Effector memory CD4-positive, alpha-beta T cell (primary cell): ENCODE data around the gene TEX53.

Source experiments
- DNase-seq, 3 donors: peaks; one replicate each; pipeline ENCODE4 v3.0.0-alpha.2; 2020
- H3K27ac ChIP-seq: 2 replicates; pipeline ENCODE4 v1.7.0; 2013; ENCODE audit warnings: mild to moderate bottlenecking, low read length, moderate library complexity; ENCODE audit not compliant: insufficient read depth, poor library complexity, severe bottlenecking
- H3K27me3 ChIP-seq: replicated peaks from 2 replicates; pipeline ENCODE4 v1.7.0; 2013; ENCODE audit warnings: mild to moderate bottlenecking, low read length; ENCODE audit not compliant: insufficient read depth, control insufficient read depth, poor library complexity, severe bottlenecking
- H3K36me3 ChIP-seq: 2 replicates; pipeline ENCODE4 v1.7.0; 2013; ENCODE audit warnings: mild to moderate bottlenecking, low read length, moderate library complexity; ENCODE audit not compliant: control insufficient read depth, insufficient read depth
- H3K4me1 ChIP-seq: 2 replicates; pipeline ENCODE4 v1.7.0; 2013; ENCODE audit warnings: low read length, mild to moderate bottlenecking; ENCODE audit not compliant: control insufficient read depth, insufficient read depth, poor library complexity, severe bottlenecking
- H3K4me3 ChIP-seq: 2 replicates; pipeline ENCODE4 v1.7.0; 2013; ENCODE audit warnings: low read length, low read depth, mild to moderate bottlenecking; ENCODE audit not compliant: insufficient read depth, poor library complexity, severe bottlenecking
- H3K9me3 ChIP-seq: 2 replicates; pipeline ENCODE4 v1.7.0; 2013; ENCODE audit warnings: mild to moderate bottlenecking, low read length, moderate library complexity; ENCODE audit not compliant: control insufficient read depth
- total RNA-seq, 3 donors: gene quantifications; one replicate each; lab custom pipeline; 2026; lab: John Stamatoyannopoulos, UW

Gene TEX53
- total RNA-seq = 0 reads per million in 3 donors

GRCh38 chr9:114657705-114658104, at the start of gene TEX53:
Gene TEX53, minus strand, starts transcription at chr9:114657805. Its CDS starts 31 bp downstream, at chr9:114657774.
- no peak for DNase-seq
- Histone ChIP-seq H3K9me3 (no peaks in the 10 kb centered on the region), H3K4me1 (peaks cover 7% of the 10 kb centered on the region), H3K36me3 (no peaks in the 10 kb centered on the region), H3K27me3 (no peaks in the 10 kb centered on the region), H3K4me3 (no peak within 1 kb of the TSS), H3K27ac (no peak within 1 kb of the TSS)

GRCh38 chr9:114706711-114707110, 49.1 kb upstream of the TEX53 start:
- no peak for DNase-seq
- no peaks in the 10 kb centered on the region for H3K27me3 ChIP-seq
- H3K9me3 ChIP-seq = no peaks in the 10 kb centered on the region
- no peaks in the 10 kb centered on the region for H3K36me3 ChIP-seq
- no peaks in the 10 kb centered on the region for H3K4me1 ChIP-seq
- H3K4me3 ChIP-seq = no peak overlapping the region
- H3K27ac ChIP-seq = no peak overlapping the region

GRCh38 chr9:114701988-114702387, 44.4 kb upstream of the TEX53 start:
- H3K9me3 ChIP-seq = no peaks in the 10 kb centered on the region
- H3K36me3 ChIP-seq = no peaks in the 10 kb centered on the region
- peaks cover 7% of the 10 kb centered on the region for H3K4me1 ChIP-seq
- H3K4me3 ChIP-seq = no peak overlapping the region
- no peaks in the 10 kb centered on the region for H3K27me3 ChIP-seq
- H3K27ac ChIP-seq = no peak overlapping the region
- no peak for DNase-seq

- H3K27ac ChIP-seq = no peak overlapping the region
- H3K36me3 ChIP-seq = no peaks in the 10 kb centered on the region
- H3K27me3 ChIP-seq = no peaks in the 10 kb centered on the region
- no peak for DNase-seq
- no peaks in the 10 kb centered on the region for H3K9me3 ChIP-seq
- H3K4me3 ChIP-seq = no peak overlapping the region
- H3K4me1 ChIP-seq = peaks cover 7% of the 10 kb centered on the region
Observed at GRCh38 chr9:114697951-114698351, 40.3 kb upstream of the TEX53 start.

GRCh38 chr9:114696814-114697544, 39.4 kb upstream of the TEX53 start:
- Histone ChIP-seq H3K4me1 (peaks cover 8% of the 10 kb centered on the region), H3K27me3 (no peaks in the 10 kb centered on the region), H3K9me3 (no peaks in the 10 kb centered on the region), H3K4me3 (no peak overlapping the region), H3K36me3 (no peaks in the 10 kb centered on the region), H3K27ac (no peak overlapping the region)
- DNase-seq = no peak

- Histone ChIP-seq H3K27me3 (no peaks in the 10 kb centered on the region), H3K36me3 (no peaks in the 10 kb centered on the region), H3K4me3 (no peak overlapping the region), H3K4me1 (peaks cover 18% of the 10 kb centered on the region), H3K27ac (no peak overlapping the region), H3K9me3 (no peaks in the 10 kb centered on the region)
- DNase-seq = no peak
Observed at GRCh38 chr9:114695948-114696347, 38.3 kb upstream of the TEX53 start.

- H3K36me3 ChIP-seq = no peaks in the 10 kb centered on the region
- H3K4me3 ChIP-seq = no peak overlapping the region
- H3K9me3 ChIP-seq = no peaks in the 10 kb centered on the region
- H3K27ac ChIP-seq = no peak overlapping the region
- no peak for DNase-seq
- H3K27me3 ChIP-seq = no peaks in the 10 kb centered on the region
- peaks cover 27% of the 10 kb centered on the region for H3K4me1 ChIP-seq
Observed at GRCh38 chr9:114694719-114695269, 37.2 kb upstream of the TEX53 start.

- Histone ChIP-seq H3K4me3 (no peak overlapping the region), H3K4me1 (peaks cover 27% of the 10 kb centered on the region), H3K27ac (no peak overlapping the region), H3K9me3 (no peaks in the 10 kb centered on the region), H3K27me3 (no peaks in the 10 kb centered on the region), H3K36me3 (no peaks in the 10 kb centered on the region)
- no peak for DNase-seq
Observed at GRCh38 chr9:114694146-114694545, 36.5 kb upstream of the TEX53 start.

- Histone ChIP-seq H3K36me3 (no peaks in the 10 kb centered on the region), H3K27me3 (no peaks in the 10 kb centered on the region), H3K4me3 (no peak overlapping the region), H3K4me1 (peaks cover 27% of the 10 kb centered on the region), H3K9me3 (no peaks in the 10 kb centered on the region), H3K27ac (no peak overlapping the region)
- DNase-seq = no peak
Observed at GRCh38 chr9:114693248-114693855, 35.7 kb upstream of the TEX53 start.

GRCh38 chr9:114691956-114692295, 34.3 kb upstream of the TEX53 start:
- Histone ChIP-seq H3K27me3 (no peaks in the 10 kb centered on the region), H3K36me3 (no peaks in the 10 kb centered on the region), H3K4me1 (peaks cover 20% of the 10 kb centered on the region), H3K4me3 (no peak overlapping the region), H3K9me3 (no peaks in the 10 kb centered on the region), H3K27ac (no peak overlapping the region)
- no peak for DNase-seq
